ENCODE data around the gene COL9A1.

DNA sequence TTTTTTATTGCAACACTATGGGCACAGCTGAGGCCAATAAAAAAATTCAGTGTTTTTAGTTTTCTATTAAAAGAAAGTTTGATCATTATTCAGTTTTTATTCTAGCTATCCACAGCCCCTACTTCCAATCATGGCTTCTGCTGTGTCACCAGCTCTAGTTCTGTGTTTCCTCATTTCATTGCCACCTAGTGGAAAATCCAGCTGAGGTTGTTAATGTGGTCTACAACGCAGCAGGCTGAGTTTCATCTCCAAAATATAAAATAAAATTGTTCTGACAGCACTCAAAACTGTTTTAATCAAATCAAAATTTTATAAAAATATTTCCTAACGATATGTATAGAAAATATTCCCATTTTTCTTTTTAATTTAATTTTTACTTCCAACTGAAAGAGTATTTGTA is 13.6 kb downstream of the COL9A1 start:
- TF ChIP-seq, protein P1, sequence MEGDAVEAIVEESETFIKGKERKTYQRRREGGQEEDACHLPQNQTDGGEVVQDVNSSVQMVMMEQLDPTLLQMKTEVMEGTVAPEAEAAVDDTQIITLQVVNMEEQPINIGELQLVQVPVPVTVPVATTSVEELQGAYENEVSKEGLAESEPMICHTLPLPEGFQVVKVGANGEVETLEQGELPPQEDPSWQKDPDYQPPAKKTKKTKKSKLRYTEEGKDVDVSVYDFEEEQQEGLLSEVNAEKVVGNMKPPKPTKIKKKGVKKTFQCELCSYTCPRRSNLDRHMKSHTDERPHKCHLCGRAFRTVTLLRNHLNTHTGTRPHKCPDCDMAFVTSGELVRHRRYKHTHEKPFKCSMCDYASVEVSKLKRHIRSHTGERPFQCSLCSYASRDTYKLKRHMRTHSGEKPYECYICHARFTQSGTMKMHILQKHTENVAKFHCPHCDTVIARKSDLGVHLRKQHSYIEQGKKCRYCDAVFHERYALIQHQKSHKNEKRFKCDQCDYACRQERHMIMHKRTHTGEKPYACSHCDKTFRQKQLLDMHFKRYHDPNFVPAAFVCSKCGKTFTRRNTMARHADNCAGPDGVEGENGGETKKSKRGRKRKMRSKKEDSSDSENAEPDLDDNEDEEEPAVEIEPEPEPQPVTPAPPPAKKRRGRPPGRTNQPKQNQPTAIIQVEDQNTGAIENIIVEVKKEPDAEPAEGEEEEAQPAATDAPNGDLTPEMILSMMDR (IDR thresholded peaks at IDR 0.05), result no peak
- TF ChIP-seq ZFX (IDR thresholded peaks at IDR 0.05; ENCODE audit: borderline replicate concordance), result no peak
